NCI-H748 (cell line): ENCODE results near the gene CAMTA1.
A peak's percentile ranks its signal among the peaks of the same experiment; 100 is the strongest.

Experiments
- DNase-seq: peaks from one replicate; lab custom pipeline; 2025; ENCODE audit not compliant: unreplicated experiment; lab: John Stamatoyannopoulos, UW

CAMTA1 gene

GRCh38 chr1:7436056-7437005 is 651.1 kb downstream of the CAMTA1 start:
- DNase-seq, result no peak

GRCh38 chr1:7437036-7437435 is 651.8 kb downstream of the CAMTA1 start:
- no peak for DNase-seq

DNA sequence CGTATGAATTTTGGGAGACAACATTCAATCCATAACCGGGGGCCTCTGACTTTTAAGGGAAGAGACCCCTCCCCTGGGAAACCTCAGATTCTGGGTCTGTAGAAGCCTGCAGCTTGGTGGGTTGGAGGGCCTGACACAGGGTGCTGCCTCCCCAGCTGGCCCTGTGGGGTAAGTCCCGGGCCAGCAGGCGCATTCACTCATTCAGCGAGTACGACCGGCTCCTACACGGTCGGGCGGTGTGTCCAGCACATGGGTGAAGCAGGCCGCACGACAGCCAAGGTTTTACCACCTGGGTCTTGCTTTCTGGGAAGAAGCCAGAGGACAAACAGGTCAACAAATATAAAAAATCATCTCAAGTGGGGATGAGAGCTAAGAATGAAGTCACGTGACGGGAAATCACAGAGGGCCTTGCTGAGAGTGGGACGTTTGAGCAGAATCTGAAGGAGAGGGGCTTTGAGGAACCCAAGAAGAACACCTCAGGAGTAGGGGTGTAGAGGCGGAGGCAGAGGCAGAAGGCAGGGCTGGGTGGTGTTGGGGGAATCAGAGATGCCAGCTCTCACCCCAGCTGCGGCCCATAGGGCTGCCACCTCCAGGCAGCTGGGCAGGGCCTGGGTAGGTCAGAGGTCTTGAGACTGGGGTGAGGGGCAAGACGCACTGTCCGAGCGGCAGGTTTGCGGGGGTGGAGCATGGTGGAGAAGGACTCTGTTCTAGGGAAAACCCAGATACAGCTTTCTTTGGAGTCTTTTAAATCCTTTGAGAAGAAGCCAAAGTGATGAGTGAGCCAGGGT is 652.5 kb downstream of the CAMTA1 start:
- DNase-seq, result no peak

DNA sequence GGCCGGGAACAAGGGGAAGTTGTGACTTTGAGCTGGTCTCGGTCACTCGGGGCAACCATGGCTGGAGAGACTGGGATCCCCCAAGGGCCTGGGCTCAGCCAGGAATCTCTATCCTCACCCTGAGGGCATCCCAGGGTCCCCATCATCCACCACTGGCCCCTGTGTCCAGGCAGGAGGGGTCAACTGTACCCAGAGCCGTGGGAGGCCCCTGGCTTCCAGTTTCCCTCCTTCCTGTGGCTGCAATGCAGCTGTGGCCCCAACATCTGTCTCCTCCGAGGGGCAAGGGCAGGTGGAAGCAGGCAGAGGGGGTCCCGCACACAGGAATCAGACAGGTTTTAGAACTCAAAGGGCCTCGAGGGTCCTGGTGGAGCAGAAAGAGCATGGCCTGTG is 653.1 kb downstream of the CAMTA1 start:
- DNase-seq, result no peak

DNA sequence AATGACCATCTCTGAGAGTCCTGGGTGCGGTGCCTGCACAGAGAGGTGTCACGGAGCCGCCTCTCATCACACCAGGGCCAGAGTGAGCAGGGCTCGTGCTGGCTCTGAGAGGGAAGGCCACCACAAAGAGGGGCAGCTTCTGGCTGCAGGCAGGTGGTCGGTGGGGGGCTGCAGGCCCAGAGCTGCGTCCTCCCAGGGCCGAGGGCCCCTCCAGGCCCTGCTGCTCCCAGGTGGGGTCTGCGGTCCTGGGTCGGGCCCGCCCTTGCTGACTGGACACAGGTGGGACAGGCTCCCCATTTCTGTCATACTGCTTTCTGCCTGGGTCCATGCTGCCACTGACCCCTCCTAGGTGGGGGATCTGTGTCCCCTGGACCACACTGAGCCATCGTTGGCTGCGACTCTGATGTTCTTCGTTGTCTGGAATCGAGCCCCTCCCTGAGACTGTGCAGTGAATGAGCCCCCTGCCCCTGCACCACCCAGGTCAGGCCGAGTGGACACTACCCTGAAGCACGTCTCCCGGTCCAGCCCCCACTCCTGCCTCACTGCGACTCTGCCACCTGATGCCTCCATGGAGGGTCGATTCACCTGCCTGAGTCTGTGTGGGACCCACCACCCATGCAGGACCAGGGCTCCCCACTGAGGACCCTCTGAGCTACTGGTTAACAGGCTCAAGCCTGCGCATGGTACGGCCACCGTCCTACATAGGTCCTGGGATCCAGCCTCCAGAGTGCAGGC is 653.8 kb downstream of the CAMTA1 start:
- DNase-seq, result no peak

DNA sequence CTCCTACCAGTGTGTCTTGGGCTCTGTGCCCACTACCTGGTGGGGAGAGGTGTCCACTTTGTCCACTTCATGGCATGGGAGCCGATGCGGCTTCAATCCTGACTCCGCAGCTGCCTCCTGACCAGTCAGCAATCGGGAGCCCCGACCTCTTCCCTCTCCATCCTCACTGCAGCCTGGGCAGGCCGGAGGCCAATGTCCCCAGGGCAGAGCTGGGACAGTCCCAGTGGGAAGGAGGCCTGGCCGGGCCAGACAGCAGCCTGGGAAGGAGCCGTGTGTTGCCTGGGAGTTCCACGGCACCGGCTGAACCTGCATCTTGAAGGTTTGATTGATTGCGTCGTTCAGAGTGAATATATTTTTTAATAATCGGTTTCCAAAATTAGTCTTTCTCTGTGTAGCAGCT is 654.9 kb downstream of the CAMTA1 start:
- DNase-seq, result no peak

GRCh38 chr1:7441143-7441841 is 656.0 kb downstream of the CAMTA1 start:
- no peak for DNase-seq

GRCh38 chr1:7442036-7442435 is 656.8 kb downstream of the CAMTA1 start:
- DNase-seq, result no peak

DNA sequence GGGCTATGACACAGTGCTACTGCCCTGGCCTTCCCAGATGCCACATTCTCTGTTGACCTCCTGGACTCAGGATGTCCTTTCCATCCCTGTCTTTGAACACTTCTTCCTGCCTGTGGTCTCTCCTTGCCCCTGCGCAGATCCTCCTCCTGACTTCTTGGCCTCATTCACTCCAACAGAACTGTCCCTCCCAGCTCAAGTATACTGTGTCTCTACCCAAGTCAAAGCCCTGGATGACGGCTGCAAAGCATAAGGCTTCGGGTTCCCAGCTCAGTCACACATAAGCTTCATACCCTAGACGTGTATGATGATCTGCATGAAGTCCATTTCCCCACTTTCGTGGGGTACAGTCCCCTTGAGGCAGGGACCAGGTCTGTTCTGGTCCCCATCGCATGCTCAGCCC is 657.7 kb downstream of the CAMTA1 start:
- no peak for DNase-seq

DNA sequence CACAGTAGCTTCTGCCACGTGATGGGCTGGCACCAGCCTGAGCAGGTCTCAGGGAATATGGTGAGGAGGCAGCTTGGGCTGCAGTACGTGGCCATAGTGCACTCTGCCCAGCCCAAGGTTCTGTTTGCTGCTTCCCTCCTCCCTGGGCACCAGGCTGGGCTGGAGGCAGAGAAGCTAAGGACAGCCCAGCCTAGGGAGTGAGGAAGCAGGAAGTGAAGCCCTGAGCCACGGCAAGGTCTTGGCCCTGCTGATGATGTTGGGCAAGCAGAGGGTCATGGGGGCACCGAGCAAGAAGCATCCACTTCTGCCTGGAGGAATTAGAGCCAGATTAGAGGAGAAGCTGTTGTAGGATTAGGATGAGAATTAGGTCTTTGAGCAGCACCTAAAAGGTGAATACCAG is 659.1 kb downstream of the CAMTA1 start:
- DNase-seq, result no peak

DNA sequence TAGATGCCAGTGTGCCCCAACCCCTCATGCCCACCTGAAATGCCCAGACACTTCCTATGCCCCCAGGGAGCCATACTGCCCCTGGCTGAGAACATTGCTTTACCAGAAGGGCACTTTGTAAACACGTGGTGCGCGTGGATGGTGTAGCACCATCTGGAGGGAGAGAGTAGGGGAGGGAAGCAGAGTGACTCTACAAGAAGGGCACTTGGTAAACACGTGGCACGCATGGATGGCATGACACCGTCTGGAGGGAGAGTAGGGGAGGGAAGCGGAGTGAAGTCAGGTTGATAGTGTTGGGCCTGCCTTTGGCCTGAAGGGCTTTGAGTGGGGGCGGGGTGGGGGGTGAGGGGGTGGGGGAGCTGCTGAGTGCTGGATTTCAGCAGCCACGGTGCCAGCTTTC is 661.8 kb downstream of the CAMTA1 start:
- peak; percentile 5 for DNase-seq

GRCh38 chr1:7447736-7448135 is 662.5 kb downstream of the CAMTA1 start:
- no peak for DNase-seq

DNA sequence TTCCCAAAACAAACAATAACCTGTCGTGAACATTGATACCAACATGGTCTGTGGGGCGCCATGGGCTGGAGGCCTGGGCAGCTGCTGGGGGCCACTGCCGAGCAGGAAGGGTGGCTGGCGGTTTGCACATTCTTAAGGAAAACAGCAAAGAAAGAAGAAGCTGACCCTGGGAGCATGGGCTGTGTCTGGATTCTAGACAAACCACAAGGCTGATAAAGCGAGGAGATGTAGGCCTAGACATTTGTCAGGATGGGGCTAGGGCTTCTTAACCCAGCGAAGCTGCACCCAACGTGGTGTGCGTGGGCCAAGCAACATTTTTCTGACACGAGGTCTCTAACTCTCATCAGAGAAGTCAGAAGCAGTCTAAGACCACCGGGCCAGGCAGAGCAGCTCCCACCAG is 663.7 kb downstream of the CAMTA1 start:
- DNase-seq, result no peak

DNA sequence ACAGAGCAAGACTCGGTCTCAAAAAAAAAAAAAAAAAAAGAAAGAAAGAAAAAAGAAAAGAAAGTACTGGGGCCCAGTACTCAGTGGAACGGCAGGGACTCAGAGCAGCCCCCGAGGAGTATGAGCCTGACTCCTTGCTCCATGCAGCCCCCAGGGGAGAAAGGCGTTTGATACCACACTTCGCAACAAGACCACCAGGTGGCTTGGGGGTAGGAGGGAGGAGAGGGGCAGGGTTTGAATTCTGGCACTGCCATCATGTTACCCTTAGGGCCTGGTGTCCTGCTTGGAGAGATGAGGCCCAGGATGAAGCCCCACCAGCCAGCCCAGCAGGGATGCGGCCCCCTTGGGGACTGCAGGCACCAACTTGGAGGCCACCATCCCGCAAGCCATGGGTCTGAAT is 664.5 kb downstream of the CAMTA1 start:
- DNase-seq, result no peak

DNA sequence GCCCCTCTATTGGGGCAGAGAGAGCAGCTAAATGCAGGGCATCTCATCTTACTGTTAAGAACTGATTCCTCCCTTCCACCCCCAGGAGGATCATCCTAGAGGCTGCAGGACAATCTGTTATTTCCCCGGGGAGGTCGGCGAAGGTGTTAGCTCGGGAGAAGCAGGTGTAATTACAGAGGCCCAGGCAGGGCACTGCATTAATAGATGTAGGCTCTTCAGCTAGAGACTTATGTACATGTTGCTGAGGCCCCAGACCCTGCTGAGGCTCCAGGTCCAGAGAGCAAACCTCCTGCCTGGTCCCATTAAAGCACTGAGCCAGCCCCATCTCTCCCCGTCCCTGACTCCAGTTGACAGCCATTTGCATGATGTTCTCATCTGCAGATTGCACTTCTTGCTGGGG is 665.6 kb downstream of the CAMTA1 start:
- DNase-seq, result no peak

DNA sequence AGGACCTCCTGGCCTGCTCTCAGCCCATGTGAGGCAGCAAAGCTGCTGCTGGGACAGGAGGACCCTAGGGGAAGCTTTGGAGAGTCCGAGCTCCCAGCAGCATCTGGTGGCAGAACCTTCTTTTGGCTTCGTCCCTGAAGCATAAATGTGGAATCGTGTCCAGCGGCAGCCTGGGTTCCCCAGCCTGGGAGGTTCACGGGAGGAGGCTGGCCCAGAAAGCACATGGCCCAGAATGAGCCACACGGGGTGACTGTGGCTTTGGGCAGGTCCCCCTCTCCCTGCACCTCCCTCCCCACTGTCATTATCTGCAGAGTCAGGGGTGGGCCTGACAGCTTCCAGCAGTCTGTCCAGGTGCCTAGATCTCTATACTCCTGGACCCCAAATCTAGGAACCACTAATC is 667.8 kb downstream of the CAMTA1 start:
- no peak for DNase-seq

GRCh38 chr1:7454052-7454815 is 669.0 kb downstream of the CAMTA1 start:
- DNase-seq, result no peak

DNA sequence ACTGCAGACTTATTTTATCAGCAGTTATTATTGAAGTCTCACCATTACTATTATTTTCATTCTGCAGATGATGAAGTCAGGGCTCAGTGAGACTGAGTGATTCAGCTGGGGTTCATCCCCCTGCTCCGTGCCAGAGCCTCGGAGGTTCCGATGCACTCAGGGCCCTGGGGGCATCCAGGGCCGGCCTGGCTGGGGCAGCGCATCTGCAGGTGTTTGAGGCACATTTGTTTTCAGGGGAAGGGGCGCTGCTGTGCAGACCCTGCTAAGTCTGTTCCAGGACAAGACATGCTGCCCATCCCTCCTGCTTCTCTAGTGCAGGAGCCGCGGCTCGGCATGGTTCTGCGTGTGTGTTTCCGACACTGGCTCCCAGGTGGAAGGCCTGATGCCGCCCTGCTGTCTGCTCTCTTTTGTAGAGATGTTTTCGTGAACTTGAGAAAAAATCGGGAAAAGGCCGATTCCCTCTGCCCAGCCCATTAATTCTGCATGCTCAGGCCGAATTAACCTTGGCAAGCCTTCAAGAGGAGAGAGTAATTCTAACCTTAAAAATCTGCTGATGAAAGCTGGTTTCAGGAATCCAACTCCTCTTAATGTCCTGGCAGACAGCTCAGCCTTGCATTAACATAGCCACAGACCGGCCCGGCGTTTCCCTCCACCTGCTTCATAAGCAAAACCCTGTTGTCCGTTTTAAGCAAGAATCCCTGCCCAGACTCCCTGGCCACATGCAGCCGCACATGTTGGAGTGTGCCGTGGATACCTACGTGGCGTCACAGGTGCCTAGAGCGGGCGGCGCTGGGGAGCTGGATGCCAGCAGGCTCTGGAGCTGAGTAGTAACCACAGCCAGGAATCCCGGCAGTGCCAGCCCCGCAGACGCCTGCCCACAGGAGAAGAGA is 669.9 kb downstream of the CAMTA1 start:
- DNase-seq, result no peak
